Muscle of leg (tissue), 11 donors: Measurements from ENCODE around the gene RPL38. TPM values are rescaled to one million over a fixed set of nuclear protein-coding genes. Genes with fewer than 3 reads are reported as not detected.
A peak's percentile ranks its signal among the peaks of the same experiment; 100 is the strongest.

ENCODE experiments used
- DNase-seq: peaks from one replicate; pipeline ENCODE4 v3.0.0; 2013
- H3K27ac ChIP-seq: one replicate; pipeline ENCODE4 v1.5.1; 2013; ENCODE audit warnings: mild to moderate bottlenecking, low read length, control low read depth
- H3K27me3 ChIP-seq: one replicate; pipeline ENCODE4 v1.6.1; 2013; ENCODE audit warnings: low read length; ENCODE audit not compliant: control insufficient read depth, insufficient read depth
- H3K36me3 ChIP-seq: one replicate; pipeline ENCODE4 v1.6.1; 2013; ENCODE audit warnings: low read length; ENCODE audit not compliant: control insufficient read depth, insufficient read depth
- H3K4me1 ChIP-seq: one replicate; pipeline ENCODE4 v1.6.1; 2013; ENCODE audit warnings: low read length; ENCODE audit not compliant: control insufficient read depth, insufficient read depth
- H3K4me3 ChIP-seq: one replicate; pipeline ENCODE4 v1.5.1; 2013; ENCODE audit warnings: low read length, control low read depth
- H3K9me3 ChIP-seq: replicated peaks from 2 replicates; pipeline ENCODE4 v1.6.1; 2013; ENCODE audit warnings: low read depth, low read length; ENCODE audit not compliant: control insufficient read depth
- WGBS: methylation state at CpG from one replicate; pipeline ENCODE4 v1.1.5; 2013; ENCODE audit warnings: missing lambda C conversion rate; ENCODE audit not compliant: insufficient coverage; 5-methylcytosine and 5-hydroxymethylcytosine counted together
- polyA plus RNA-seq, 8 donors: library from polyadenylated mRNA; unstranded; fragments of 120-200 nt; gene quantifications; one replicate each; pipeline versions ENCODE4 v1.2.1 to v1.2.3, GENCODE V29; 2013; ENCODE audit warnings: inconsistent platforms in 1 of 8, low replicate concordance in 1 of 8; ENCODE audit not compliant: insufficient read length in 8 of 8, insufficient read depth in 1 of 8
- total RNA-seq: library from RNA; stranded (reverse); fragments of 120-200 nt; gene quantifications from one replicate; pipeline ENCODE4 v1.2.4, GENCODE V29; 2013

Gene RPL38
- total and polyA plus RNA-seq, 9 donors = 1,606 to 3,184 (median 1,806) TPM

- Histone ChIP-seq H3K4me1 (peaks cover 47% of the 10 kb centered on the region), H3K36me3 (peaks cover 77% of the 10 kb centered on the region), H3K9me3 (no peaks in the 10 kb centered on the region), H3K27me3 (no peaks in the 10 kb centered on the region), H3K27ac (no peak overlapping the region), H3K4me3 (no peak overlapping the region)
- no peak for DNase-seq
- 81% methylated on average over 11 of the region's 13 CpGs for WGBS
These were observed 49.6 kb downstream of the RPL38 start for GRCh38 chr17:74253036-74253435.

GRCh38 chr17:74257311-74257710 lies 53.8 kb downstream of the RPL38 start:
- no peaks in the 10 kb centered on the region for H3K27me3 ChIP-seq
- no peak overlapping the region for H3K27ac ChIP-seq
- peaks cover 74% of the 10 kb centered on the region for H3K36me3 ChIP-seq
- H3K9me3 ChIP-seq = no peaks in the 10 kb centered on the region
- 71% methylated on average over 6 of the region's 10 CpGs for WGBS
- peaks cover 32% of the 10 kb centered on the region for H3K4me1 ChIP-seq
- H3K4me3 ChIP-seq = no peak overlapping the region
- no peak for DNase-seq

GRCh38 chr17:74259667-74260524 lies 56.4 kb downstream of the RPL38 start:
- no peak for DNase-seq
- H3K27me3 ChIP-seq = no peaks in the 10 kb centered on the region
- 62% methylated on average over 16 of the region's 21 CpGs for WGBS
- H3K27ac ChIP-seq = peak overlapping the region; percentile 20
- no peak overlapping the region for H3K4me3 ChIP-seq
- peaks cover 49% of the 10 kb centered on the region for H3K36me3 ChIP-seq
- H3K9me3 ChIP-seq = no peaks in the 10 kb centered on the region
- H3K4me1 ChIP-seq = peaks cover 33% of the 10 kb centered on the region

Other genes with a start within 250 kb of the RPL38 start
- gene TTYH2, start 9.9 kb downstream of the RPL38 start, total RNA-seq = 35.5 TPM
- 10 to 100 TPM; 40.3 to 85.2 (median 71.1) TPM for gene TTYH2, start 9.9 kb downstream of the RPL38 start, polyA plus RNA-seq
- 0.09 TPM for gene DNAI2, start 70.6 kb downstream of the RPL38 start, total RNA-seq
- under 1 TPM in 5 of 8 donors, not detected in 3; 0.12 to 0.38 (median 0.19) TPM for gene DNAI2, start 70.6 kb downstream of the RPL38 start, polyA plus RNA-seq
- 1.6 TPM for gene KIF19, start 122.5 kb downstream of the RPL38 start, total RNA-seq
- gene KIF19, start 122.5 kb downstream of the RPL38 start, polyA plus RNA-seq = 1 to 10 TPM in 7 of 8 donors, under 1 TPM in 1; 0.74 to 2.5 (median 1.7) TPM
- gene BTBD17, start 158.2 kb downstream of the RPL38 start, total RNA-seq = not detected
- under 1 TPM in 6 of 8 donors, not detected in 2; 0.06 to 0.28 (median 0.11) TPM for gene BTBD17, start 158.2 kb downstream of the RPL38 start, polyA plus RNA-seq
- gene GPR142, start 163.8 kb downstream of the RPL38 start, total RNA-seq = 0.04 TPM
- gene GPR142, start 163.8 kb downstream of the RPL38 start, polyA plus RNA-seq = under 1 TPM in 6 of 8 donors, not detected in 2; 0.13 to 0.28 (median 0.20) TPM
- gene GPRC5C, start 228.4 kb downstream of the RPL38 start, total RNA-seq = 56.0 TPM
- 10 to 100 TPM; 16.2 to 37.5 (median 32.3) TPM for gene GPRC5C, start 228.4 kb downstream of the RPL38 start, polyA plus RNA-seq